NCI-H1436 treated with DMSO at 0.1 percent for 48 hours (cell line): ENCODE results near the gene URGCP.
"Not testable (repeated sequence)": the region's sequence is repeated elsewhere in the genome, so short reads cannot be mapped to it uniquely, and the experiment has no call there.

Source experiments
- DNase-seq: peaks from one replicate; lab custom pipeline; 2025; lab: John Stamatoyannopoulos, UW

URGCP gene

GRCh38 chr7:43921423-43921822, 15.0 kb upstream of the URGCP start:
- no peak for DNase-seq

GRCh38 chr7:43915907-43916306, 9.5 kb upstream of the URGCP start:
- DNase-seq, result no peak

GRCh38 chr7:43914795-43915194, 8.4 kb upstream of the URGCP start:
- DNase-seq, result no peak

GRCh38 chr7:43905956-43906330, 453 bp downstream of the URGCP start:
- no peak for DNase-seq

GRCh38 chr7:43905209-43905946, 1.0 kb downstream of the URGCP start:
- DNase-seq, result no peak

- no peak for DNase-seq
Measured at GRCh38 chr7:43904533-43905208, 1.7 kb downstream of the URGCP start.

GRCh38 chr7:43902542-43903054, 3.8 kb downstream of the URGCP start:
- DNase-seq, result no peak

- DNase-seq, result not testable (repeated sequence)
Measured at GRCh38 chr7:43898571-43898970, 7.8 kb downstream of the URGCP start.

GRCh38 chr7:43895847-43896415, 10.5 kb downstream of the URGCP start:
- no peak for DNase-seq

- DNase-seq, result no peak
Measured at GRCh38 chr7:43891069-43891955, 15.1 kb downstream of the URGCP start.

- DNase-seq, result no peak
Measured at GRCh38 chr7:43890468-43890867, 15.9 kb downstream of the URGCP start.

- no peak for DNase-seq
Measured at GRCh38 chr7:43888993-43889945, 17.1 kb downstream of the URGCP start.

GRCh38 chr7:43884617-43885016, 21.8 kb downstream of the URGCP start:
- no peak for DNase-seq

GRCh38 chr7:43884209-43884608, 22.2 kb downstream of the URGCP start:
- no peak for DNase-seq

GRCh38 chr7:43880596-43880995, 25.8 kb downstream of the URGCP start:
- no peak for DNase-seq

- DNase-seq, result no peak
Measured at GRCh38 chr7:43879477-43879876, 26.9 kb downstream of the URGCP start.

GRCh38 chr7:43878867-43879266, 27.5 kb downstream of the URGCP start:
- no peak for DNase-seq

GRCh38 chr7:43877968-43878864, 28.2 kb downstream of the URGCP start:
- DNase-seq, result no peak

- DNase-seq, result no peak
Measured at GRCh38 chr7:43876976-43877745, 29.2 kb downstream of the URGCP start.
